WTC11 (cell line): ENCODE measurements around the gene CCNYL1.

Experiments
- AFF4 ChIP-seq: sonication (generic); formaldehyde crosslinking; IDR thresholded peaks from 2 replicates; pipeline ENCODE4 v1.8.1; 2023; ENCODE audit warnings: mild to moderate bottlenecking, missing genetic modification reagents, borderline replicate concordance
- CTCF ChIP-seq: fragments of 200-600 bp; IDR thresholded peaks from 2 replicates; pipeline ENCODE4 v1.8.0; 2022; ENCODE audit warnings: antibody characterized with exemption
- ZNF263 ChIP-seq: sonication (generic); formaldehyde crosslinking; IDR thresholded peaks from 2 replicates; pipeline ENCODE4 v1.8.1; 2022; ENCODE audit warnings: low read depth, mild to moderate bottlenecking, moderate library complexity, missing genetic modification reagents
- ZNF423 ChIP-seq: fragments of 250-450 bp; sonication (Bioruptor Pico); IDR thresholded peaks from 2 replicates; pipeline ENCODE4 v2.1.2; 2022; ENCODE audit warnings: mild to moderate bottlenecking, moderate library complexity

GRCh38 chr2:207768168-207768865 lies 56.9 kb downstream of the CCNYL1 start:
- TF ChIP-seq CTCF (no peak), AFF4 (no peak), ZNF423 (CRISPR knock-in tag) (no peak), ZNF263 (CRISPR knock-in tag) (no peak)
